Urinary bladder (tissue), 4 donors: Measurements from ENCODE around the gene PANX2. TPM values are rescaled to one million over a fixed set of nuclear protein-coding genes. Genes with fewer than 3 reads are reported as not detected.

Experiments used
- DNase-seq: peaks from one replicate; pipeline ENCODE4 v3.0.0-alpha.2; 2015; ENCODE audit errors: extremely low spot score
- H3K27ac ChIP-seq: one replicate; pipeline ENCODE4 v1.5.1; 2013; ENCODE audit warnings: low read depth, mild to moderate bottlenecking, moderate library complexity
- H3K36me3 ChIP-seq: one replicate; pipeline ENCODE4 v1.6.1; 2013; ENCODE audit warnings: mild to moderate bottlenecking, moderate library complexity; ENCODE audit not compliant: insufficient read depth
- H3K4me1 ChIP-seq: one replicate; pipeline ENCODE4 v1.6.1; 2013; ENCODE audit warnings: mild to moderate bottlenecking, moderate library complexity; ENCODE audit not compliant: insufficient read depth
- H3K4me3 ChIP-seq: one replicate; pipeline ENCODE4 v1.5.1; 2013; ENCODE audit warnings: low read depth, low read length
- WGBS: extraction: QIAGEN DNeasy Blood & Tissue Kit; methylation state at CpG from one replicate; pipeline ENCODE4 v1.1.7; 2013; 5-methylcytosine and 5-hydroxymethylcytosine counted together
- polyA plus RNA-seq: library from polyadenylated mRNA; stranded (reverse); fragments of 200-250 nt; gene quantifications from one replicate; pipeline ENCODE4 v1.2.3, GENCODE V29; 2013
- total RNA-seq: library from RNA; depleted of rRNA; stranded (reverse); fragments of >200 nt; gene quantifications from one replicate; pipeline ENCODE4 v1.2.3, GENCODE V29; 2014
- donor health status: healthy with polysubstance abuse.
- donor health status: healthy.

PANX2 gene
- total and polyA plus RNA-seq, 2 donors = 0.63 to 2.3 TPM

DNA sequence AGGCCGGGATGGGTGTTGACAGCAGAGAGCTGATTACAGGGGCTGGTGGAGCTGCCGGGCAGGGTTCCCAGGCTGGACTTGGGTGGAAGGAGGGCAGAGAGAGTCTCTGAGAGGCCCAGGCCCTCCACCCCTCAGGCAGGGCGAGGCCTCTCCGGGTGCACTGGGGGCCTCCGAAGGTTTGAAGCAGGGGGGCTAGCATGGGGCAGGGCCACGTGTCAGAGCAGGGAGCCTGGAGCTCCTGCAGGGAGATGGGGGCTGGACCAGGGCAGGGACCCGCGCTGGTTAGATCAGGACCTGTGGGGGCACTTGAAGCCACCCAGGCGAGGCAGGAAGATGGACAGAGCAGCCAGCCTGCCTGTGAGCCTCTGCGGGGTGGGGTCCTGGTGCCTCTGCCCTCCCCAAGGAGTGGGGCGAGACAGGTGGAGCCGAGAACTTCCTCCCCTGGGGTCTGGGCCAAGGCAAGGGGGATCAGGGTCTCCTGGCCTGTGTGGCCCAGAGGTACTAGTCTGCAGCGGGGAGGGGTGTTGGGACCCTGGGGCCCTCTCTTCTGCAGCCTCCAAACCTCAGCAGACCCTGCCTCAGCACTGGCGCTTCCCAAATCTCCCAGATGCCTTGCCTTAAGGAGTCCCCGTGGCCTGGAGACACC, 911 bp downstream of the PANX2 start:
- no peak overlapping the region for H3K27ac ChIP-seq
- WGBS = 68% methylated on average over 15 of the region's 15 CpGs
- no peak for DNase-seq
- H3K4me1 ChIP-seq = no peaks in the 10 kb centered on the region
- no peak overlapping the region for H3K4me3 ChIP-seq
- no peaks in the 10 kb centered on the region for H3K36me3 ChIP-seq

DNA sequence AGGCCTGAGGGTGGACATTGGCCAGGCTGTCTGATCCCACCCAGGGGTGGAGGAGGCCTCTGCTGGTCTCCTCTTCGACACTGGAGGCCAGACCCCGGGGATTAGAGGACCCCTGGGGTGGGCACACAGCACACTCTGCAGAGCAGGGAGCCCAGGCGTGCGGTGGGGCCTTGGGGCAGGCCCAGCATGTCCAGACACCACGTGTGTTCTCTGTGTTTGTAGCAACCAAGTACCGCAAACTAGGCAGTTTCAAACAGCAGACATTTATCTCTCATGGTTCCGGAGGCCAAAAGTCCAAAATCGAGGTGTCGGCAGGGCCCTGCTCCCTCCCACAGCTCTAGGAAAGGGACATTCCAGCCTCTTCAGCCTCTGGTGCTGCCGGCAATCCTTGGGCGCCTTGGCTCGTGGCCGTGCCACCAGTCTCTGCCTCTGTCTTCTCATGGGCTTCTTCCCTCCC, 1.5 kb downstream of the PANX2 start:
- H3K27ac ChIP-seq = no peak overlapping the region
- no peak for DNase-seq
- H3K36me3 ChIP-seq = no peaks in the 10 kb centered on the region
- H3K4me1 ChIP-seq = no peaks in the 10 kb centered on the region
- 73% methylated on average over 13 of the region's 13 CpGs for WGBS
- no peak overlapping the region for H3K4me3 ChIP-seq

DNA sequence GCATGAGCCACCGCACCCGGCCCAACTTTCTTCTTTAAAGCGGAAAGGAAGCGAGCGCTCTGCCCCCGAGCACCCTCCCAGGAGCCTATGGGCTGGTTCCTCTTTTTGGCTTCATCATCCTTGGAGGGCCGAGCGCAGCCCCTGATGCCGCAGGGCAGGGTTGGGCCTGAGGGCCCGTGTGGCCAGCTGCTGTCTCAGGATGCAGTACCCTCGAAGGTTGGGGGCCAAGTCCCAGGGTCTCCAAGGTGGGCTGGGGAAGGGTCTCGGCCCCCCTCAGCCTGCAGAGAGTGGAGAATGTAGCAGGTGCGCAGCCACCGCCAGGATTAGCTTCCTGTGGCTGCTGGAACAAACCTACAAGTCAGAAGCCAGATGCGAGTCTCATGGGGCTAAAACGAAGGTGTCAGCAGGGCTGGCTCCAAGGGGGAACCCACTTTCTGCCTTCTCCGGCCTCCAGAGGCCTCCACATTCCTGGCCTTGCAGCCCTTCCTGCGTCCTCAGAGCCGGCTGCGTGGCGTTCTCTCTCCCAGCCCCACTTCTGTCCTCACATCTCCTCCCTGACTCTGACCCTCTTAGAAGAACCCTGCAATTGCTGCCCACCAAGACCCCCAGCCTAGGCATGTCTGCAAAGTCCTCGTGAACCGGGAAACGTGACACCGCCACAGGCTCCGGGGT, 2.9 kb downstream of the PANX2 start:
- Histone ChIP-seq H3K4me1 (no peaks in the 10 kb centered on the region), H3K27ac (no peak overlapping the region), H3K36me3 (no peaks in the 10 kb centered on the region), H3K4me3 (no peak overlapping the region)
- DNase-seq = no peak
- 84% methylated on average over 26 of the region's 26 CpGs for WGBS

DNA sequence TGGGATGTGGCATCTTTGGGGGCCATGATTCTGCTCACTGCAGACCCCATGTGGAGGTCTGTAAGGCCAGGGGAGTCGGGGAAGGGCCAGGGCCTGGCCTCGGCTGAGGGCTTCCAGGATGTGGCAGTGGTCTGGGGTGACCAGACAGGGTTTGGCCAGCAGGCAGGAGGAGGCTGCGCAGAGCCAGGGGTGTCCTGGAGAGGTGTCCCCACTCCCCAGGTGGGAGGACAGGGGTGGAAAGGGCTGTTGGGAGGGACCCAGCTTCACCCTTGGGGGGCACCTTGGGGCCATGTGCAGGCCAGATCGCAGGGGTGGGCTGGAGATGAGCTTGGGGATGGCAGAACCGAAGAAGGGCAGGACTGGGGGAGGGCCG, 3.4 kb downstream of the PANX2 start:
- no peak for DNase-seq
- WGBS = 93% methylated on average over 6 of the region's 6 CpGs
- no peak overlapping the region for H3K4me3 ChIP-seq
- no peaks in the 10 kb centered on the region for H3K36me3 ChIP-seq
- no peak overlapping the region for H3K27ac ChIP-seq
- H3K4me1 ChIP-seq = no peaks in the 10 kb centered on the region

DNA sequence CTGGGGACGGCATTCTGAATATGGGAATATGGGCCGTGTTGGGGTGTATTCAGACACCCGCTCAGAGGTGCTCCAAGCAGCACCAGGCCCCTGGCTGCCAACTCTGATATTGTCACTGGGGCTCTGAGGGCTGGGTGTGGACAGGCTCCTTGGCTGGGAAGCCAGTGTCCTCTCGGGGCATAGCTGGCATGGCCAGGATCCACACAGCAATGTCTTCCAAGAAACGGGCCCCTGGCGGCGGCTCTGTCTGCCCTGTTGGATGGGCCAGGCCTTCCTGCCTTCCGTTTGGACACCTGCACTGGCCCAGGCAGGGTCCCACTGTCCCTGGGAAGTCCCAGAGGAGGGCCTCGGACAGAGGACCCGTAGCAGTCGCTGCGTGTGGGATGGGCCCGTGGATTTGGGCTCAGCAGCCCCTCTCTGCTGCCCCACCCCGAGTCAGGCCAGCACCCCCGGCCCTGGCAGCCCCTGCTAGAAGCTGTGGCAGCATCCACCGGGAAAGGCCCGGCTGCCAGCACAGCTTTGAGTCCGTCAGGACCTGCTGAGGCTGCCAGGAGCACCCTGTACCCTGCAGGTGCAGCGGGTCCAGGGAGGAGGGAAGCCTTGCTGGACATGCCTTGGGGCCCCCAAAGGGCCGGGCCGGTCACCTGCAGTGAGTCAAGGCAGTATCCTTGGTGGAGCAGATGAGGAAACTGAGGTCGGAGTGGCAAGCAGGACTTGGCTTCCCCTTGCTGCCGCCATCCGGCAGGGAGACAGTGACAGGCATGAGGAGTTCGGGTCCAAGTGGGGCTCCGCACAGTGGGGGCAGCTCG, 4.1 kb downstream of the PANX2 start:
- no peaks in the 10 kb centered on the region for H3K4me1 ChIP-seq
- no peak overlapping the region for H3K27ac ChIP-seq
- no peak for DNase-seq
- 87% methylated on average over 27 of the region's 27 CpGs for WGBS
- no peaks in the 10 kb centered on the region for H3K36me3 ChIP-seq
- H3K4me3 ChIP-seq = no peak overlapping the region

DNA sequence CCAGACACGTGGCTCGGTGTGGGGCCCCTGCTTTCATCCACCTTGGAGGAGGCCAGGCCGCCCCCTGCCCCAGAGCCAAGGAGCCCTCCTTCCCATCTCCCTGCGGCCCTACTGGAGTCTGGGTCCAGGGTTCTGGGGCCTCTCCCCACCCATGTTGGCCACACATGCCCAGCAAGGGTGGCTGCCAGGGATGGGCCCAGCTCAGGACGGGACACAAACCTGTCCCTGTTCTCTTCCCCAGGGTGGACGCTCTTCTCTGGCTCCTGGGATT, 4.6 kb downstream of the PANX2 start:
- no peaks in the 10 kb centered on the region for H3K36me3 ChIP-seq
- WGBS = 93% methylated on average over 6 of the region's 6 CpGs
- H3K4me1 ChIP-seq = no peaks in the 10 kb centered on the region
- no peak overlapping the region for H3K4me3 ChIP-seq
- H3K27ac ChIP-seq = no peak overlapping the region
- no peak for DNase-seq

DNA sequence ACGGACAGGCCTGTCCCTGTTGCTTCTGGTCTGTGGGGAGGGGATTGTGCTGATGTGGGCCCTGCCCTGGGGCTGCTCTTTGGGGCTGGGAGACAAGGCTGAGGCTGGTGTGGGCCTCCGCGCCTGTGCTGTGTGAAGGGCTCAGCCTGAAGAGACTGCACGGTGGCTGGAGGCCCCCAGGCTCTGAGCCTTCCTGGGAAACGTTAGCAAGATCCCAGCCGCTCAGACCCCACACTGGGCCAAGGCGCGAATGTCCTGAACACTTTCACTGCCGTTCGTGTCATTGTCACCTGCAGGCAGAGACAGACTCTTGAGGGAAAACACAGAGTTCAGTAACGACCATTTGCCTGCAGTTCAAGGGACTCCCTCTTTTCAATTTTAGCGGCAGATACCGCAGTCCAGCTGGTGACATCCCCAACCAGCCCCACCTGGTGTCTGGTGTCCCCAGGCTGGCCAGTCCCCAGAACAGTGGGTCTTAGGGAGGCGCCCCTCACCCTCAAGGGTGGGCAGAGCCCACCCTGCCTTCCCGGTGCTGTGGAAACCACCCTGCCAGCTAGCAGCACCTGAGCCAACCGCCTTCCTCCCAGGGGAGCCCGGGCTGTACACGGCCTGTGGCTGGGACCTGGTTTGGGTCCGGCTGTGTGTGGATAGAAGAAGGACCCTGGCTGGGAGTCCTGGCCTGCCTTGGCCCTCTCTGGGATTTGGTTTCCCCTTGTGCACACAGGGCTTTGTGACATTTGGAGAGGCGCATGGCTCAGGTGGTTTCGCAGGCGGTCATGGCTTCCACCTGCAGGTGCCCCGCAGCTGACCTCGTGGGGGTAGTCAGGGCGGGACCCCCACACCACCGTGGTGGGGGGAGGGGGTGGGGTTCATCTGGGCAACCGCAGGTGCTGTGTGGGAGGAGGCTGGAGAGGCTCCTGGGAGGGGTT, 5.7 kb downstream of the PANX2 start:
- 79% methylated on average over 27 of the region's 27 CpGs for WGBS
- no peak for DNase-seq

DNA sequence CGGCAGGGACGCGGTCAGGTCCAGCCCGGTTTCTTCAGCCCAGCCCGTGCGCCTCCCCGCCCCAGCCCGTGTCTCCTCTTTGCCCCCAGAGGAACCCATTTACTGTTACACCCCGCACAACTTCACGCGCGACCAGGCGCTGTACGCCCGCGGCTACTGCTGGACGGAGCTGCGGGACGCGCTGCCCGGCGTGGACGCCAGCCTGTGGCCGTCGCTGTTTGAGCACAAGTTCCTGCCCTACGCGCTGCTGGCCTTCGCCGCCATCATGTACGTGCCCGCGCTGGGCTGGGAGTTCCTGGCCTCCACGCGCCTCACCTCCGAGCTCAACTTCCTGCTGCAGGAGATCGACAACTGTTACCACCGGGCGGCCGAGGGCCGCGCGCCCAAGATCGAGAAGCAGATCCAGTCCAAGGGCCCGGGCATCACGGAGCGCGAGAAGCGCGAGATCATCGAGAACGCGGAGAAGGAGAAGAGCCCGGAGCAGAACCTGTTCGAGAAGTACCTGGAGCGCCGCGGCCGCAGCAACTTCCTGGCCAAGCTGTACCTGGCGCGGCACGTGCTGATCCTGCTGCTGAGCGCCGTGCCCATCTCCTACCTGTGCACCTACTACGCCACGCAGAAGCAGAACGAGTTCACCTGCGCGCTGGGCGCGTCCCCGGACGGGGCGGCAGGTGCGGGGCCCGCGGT, 6.5 kb downstream of the PANX2 start:
- H3K4me3 ChIP-seq = no peak overlapping the region
- no peak for DNase-seq
- H3K27ac ChIP-seq = no peak overlapping the region
- 97% methylated on average over 76 of the region's 76 CpGs for WGBS
- H3K36me3 ChIP-seq = no peaks in the 10 kb centered on the region
- H3K4me1 ChIP-seq = no peaks in the 10 kb centered on the region

More for the DNA sequence above, 5.7 kb downstream of the PANX2 start:
- Histone ChIP-seq H3K4me3 (no peak overlapping the region), H3K4me1 (no peaks in the 10 kb centered on the region), H3K27ac (no peak overlapping the region), H3K36me3 (no peaks in the 10 kb centered on the region)

DNA sequence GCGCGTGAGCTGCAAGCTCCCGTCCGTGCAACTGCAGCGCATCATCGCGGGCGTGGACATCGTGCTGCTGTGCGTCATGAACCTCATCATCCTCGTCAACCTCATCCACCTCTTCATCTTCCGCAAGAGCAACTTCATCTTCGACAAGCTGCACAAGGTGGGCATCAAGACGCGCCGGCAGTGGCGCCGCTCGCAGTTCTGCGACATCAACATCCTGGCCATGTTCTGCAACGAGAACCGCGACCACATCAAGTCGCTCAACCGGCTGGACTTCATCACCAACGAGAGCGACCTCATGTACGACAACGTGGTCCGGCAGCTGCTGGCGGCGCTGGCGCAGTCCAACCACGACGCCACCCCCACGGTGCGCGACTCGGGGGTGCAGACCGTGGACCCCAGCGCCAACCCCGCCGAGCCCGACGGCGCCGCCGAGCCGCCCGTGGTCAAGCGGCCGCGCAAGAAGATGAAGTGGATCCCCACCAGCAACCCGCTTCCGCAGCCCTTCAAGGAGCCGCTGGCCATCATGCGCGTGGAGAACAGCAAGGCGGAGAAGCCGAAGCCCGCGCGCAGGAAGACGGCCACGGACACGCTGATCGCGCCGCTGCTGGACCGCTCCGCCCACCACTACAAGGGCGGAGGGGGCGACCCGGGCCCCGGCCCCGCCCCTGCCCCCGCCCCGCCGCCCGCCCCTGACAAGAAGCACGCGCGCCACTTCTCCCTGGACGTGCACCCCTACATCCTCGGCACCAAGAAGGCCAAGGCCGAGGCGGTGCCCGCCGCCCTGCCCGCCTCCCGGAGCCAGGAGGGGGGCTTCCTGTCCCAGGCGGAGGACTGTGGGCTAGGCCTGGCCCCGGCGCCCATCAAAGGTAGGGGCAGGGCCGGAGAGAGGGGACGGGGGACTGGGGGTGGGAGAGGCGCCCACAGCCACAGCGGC, 7.3 kb downstream of the PANX2 start:
- H3K4me1 ChIP-seq = no peaks in the 10 kb centered on the region
- WGBS = 70% methylated on average over 98 of the region's 98 CpGs
- H3K27ac ChIP-seq = no peak overlapping the region
- DNase-seq = no peak
- no peak overlapping the region for H3K4me3 ChIP-seq
- no peaks in the 10 kb centered on the region for H3K36me3 ChIP-seq

DNA sequence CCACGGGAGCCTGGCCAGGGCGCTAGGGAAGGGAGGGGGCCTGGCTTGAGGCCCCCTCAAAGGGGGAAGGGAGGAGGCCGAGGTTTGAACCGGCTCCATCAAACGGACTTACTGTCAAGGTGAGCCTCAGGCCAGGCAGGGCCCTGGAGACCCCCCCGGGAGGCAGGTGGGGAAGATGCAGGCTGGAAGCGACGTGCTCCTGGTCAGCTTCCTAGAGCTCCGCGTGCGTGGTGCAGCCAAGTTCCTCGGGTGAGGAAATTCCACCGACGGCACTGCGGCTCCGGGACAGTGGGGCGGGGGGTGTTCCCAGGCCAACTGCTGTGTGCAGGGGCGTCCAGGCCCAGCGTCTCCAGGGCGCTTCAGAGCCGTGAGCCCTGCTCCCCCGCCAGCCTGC, 7.9 kb downstream of the PANX2 start:
- 54% methylated on average over 22 of the region's 22 CpGs for WGBS
- no peaks in the 10 kb centered on the region for H3K36me3 ChIP-seq
- H3K4me3 ChIP-seq = no peak overlapping the region
- no peaks in the 10 kb centered on the region for H3K4me1 ChIP-seq
- DNase-seq = no peak
- H3K27ac ChIP-seq = no peak overlapping the region

DNA sequence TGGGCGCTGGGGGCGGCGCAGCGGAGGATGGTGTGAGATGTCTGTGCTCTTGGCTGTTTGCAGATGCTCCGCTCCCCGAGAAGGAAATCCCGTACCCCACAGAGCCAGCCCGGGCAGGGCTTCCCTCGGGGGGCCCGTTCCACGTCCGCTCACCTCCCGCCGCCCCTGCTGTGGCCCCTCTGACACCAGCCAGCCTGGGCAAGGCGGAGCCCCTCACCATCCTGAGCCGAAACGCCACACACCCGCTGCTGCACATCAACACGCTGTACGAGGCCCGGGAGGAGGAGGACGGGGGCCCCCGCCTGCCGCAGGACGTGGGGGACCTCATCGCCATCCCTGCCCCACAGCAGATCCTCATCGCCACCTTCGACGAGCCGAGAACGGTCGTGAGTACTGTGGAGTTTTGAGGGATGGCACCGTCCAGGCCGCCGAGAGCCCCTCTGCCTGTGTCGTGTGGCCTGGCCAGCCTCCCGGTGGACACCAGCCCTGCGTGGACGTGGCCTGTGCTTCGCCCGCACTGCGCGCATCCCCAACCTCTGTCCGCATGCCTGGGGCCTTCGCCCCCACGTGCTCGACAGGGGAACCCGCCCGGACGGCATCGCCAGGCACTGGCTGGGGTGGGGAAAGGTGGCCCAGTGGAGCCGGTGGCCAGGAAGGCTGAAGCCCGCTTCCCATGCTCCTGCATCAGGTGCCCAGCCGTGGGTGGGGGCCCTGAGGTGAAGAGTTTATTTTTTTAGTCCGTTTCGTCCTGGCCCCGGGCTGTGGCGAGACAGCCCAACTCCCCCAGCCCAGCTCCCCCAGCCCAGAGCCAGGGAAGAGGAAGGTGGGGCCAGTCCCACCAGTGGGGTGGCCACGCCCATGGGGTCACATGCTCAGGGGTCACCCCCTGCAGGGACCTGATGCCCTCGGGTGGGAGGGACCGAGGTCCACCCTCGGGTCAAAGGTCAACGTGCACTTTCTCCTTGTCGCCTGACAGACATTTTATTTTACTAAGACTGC, 8.6 kb downstream of the PANX2 start:
- Histone ChIP-seq H3K27ac (no peak overlapping the region), H3K36me3 (no peaks in the 10 kb centered on the region), H3K4me3 (no peak overlapping the region), H3K4me1 (no peaks in the 10 kb centered on the region)
- 85% methylated on average over 64 of the region's 64 CpGs for WGBS
- no peak for DNase-seq
